ENCODE measurements around the gene OPN1SW.

The OPN1SW gene

DNA sequence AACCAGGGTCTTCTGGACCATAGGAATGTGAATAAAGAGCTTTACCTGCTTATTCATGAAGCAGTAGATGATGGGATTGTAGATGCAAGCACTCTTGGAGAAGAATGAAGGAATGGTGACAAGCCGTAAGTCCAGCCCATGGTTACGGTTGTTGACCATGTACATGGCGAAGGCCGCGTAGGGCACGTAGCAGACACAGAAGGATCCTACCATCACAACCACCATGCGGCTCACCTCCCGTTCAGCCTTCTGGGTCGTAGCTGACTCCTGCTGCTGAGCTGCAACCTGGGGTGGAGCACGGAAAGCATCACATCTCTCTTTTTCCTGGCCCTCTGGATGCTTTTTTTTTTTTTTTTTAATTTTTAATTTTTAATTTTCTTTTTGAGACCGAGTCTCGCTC is 2.0 kb downstream of the OPN1SW start:
- intact Hi-C loops (cut with DNase I), result no loop called here
- no peak for DNase-seq

DNA sequence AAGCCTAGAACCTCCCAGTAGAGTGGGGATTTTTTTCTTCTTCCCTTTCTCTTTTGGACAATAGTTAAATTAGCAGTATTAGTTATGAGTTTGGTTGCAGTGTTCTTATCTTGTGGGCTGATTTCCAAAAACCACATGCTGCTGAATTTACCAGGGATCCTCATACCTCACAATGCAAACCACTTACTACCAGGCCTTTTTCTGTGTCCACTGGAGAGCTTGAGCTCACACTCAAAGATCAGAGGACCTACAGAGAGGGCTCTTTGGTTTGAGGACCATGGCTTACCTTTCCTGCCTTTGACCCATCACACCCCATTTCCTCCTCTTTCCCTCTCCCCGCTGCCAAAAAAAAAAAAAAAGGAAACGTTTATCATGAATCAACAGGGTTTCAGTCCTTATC is 5.4 kb downstream of the OPN1SW start:
- DNase-seq, result no peak
- intact Hi-C loops (cut with DNase I), result no loop called here

DNA sequence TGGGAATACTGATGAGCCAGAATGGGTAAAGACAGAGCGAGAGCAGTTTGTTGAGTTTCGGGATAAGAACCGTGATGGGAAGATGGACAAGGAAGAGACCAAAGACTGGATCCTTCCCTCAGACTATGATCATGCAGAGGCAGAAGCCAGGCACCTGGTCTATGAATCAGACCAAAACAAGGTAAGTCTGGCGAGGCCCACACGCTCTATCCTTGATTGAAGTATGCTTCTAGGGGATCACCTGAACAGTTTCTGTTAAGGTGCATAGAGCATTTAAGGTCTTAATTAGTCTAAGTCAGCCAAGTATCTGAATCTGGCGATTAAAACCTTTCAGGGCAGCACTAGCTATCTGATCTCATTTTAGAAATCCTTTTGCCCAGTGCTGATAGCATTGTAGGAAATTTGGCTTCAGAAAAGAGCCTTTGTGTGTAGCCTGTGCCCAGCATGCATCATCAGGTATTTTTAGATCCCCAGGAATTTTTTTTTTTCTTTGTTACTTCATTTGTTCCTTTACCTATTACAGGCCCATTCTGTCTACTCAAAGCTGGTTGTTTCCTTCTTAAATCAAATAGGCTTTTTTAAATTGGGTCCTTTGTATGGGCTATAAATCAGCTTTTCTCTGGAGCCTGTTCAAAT is 8.0 kb downstream of the OPN1SW start:
- intact Hi-C loops (cut with DNase I), result no loop called here
- no peak for DNase-seq

GRCh38 chr7:128763541-128763940 is 12.1 kb downstream of the OPN1SW start:
- intact Hi-C loops (cut with DNase I), result no loop called here
- no peak for DNase-seq

DNA sequence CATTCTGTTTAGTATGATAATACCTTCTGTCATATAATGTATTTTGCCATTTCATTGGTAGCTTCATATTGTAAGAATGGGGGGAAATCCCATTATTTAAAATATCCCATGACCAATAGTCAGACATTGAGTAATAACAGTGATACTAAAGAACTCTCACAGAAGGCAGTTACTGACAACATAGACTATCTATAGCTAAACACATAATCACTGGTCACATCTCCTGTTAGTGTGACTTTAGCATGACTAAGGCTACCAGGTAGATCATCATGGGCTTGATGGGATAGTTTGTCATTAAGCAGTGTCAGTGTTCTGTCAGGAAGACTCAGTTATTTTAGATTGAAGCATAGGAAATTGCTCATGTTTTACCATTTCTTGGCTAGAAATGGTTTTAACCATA is 16.4 kb downstream of the OPN1SW start:
- DNase-seq, result no peak
- intact Hi-C loops (cut with DNase I), result no loop called here

- intact Hi-C loops (cut with DNase I), result no loop called here
- no peak for DNase-seq
These were observed 17.0 kb downstream of the OPN1SW start for GRCh38 chr7:128758553-128758952.

DNA sequence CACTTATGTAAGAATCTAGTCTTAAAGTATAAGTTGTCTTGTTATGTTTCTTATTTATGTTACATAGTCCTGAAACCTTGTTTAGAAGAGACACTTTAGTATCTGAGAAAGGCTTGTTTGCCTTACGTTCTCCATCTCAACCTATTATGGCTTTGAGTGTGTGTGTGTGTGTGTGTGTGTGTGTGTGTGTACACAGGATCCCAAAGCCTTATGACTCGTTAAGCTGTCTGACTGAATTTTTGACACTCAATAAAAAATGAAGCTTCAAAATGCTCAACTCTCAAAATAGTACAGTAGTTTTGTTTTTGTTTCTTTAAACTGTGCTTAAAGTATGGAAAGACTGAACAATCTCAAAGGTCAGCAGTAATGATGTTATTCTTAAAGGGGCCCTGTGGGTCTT is 18.4 kb downstream of the OPN1SW start:
- no peak for DNase-seq
- intact Hi-C loops (cut with DNase I), result no loop called here

DNA sequence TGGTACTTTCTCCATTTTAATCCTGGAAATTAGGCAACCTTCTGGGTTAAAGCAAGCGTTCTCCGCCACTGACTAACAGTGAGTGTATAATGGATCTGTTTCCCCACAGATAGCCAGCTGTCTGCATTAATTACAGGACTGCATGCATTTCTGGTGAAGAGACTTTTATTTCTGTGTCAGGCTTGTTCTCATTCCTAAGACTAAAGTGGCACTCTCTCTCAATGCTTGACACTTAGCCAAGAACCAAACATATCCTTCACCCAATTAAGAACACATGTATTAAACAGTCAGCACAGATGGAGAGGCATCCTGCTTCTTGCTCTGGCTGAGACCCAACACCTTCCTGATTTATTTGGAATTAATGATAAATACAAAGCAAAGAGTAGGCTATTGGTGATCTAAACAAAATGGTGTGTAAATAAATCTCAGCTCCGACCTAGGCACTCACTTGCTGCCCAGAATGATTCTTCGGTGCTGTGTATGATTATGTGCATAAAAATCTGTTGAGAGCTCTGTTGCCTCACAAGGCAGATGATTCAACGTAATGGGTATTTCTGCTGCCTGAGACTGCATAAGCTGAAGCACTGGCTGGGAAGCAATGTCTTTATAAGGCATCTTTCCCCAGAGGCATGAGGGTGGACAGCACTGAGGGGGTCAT is 19.6 kb downstream of the OPN1SW start:
- DNase-seq, result peak in 1 of 42 donors; percentile 11
- intact Hi-C loops (cut with DNase I), result no loop called here

- intact Hi-C loops (cut with DNase I), result no loop called here
These were observed 20.3 kb downstream of the OPN1SW start for GRCh38 chr7:128755075-128755818.

GRCh38 chr7:128752251-128752650 is 23.3 kb downstream of the OPN1SW start:
- intact Hi-C loops (cut with DNase I), result no loop called here
- no peak for DNase-seq

More at GRCh38 chr7:128755075-128755818, 20.3 kb downstream of the OPN1SW start:
- no peak for DNase-seq

GRCh38 chr7:128747327-128748079 is 28.1 kb downstream of the OPN1SW start:
- DNase-seq, result no peak

DNA sequence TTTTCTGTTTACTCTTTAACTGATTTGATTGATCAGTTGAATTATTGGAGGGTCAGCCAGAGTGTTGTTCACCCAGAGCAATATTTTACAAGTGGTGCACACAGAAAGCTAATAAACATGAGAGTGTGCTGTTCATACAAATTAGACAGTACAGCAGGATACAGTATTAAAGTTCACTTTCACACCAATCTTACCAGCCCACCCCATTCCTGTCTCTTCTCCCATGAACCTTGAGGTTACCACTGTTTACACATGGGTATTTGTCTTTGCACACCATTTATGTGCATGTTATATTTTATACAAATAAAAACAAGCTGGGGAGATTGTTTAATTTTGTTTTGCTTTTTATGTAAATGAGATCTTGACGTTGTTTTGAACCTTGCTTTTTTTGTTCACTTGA is 29.9 kb downstream of the OPN1SW start:
- DNase-seq, result no peak
- intact Hi-C loops (cut with DNase I), result no loop called here

More at GRCh38 chr7:128747327-128748079, 28.1 kb downstream of the OPN1SW start:
- intact Hi-C loops (cut with DNase I), result no loop called here

- DNase-seq, result peak in 1 of 42 donors; percentile 21
- intact Hi-C loops (cut with DNase I), result no loop called here
These were observed 31.2 kb downstream of the OPN1SW start for GRCh38 chr7:128744366-128744905.

DNA sequence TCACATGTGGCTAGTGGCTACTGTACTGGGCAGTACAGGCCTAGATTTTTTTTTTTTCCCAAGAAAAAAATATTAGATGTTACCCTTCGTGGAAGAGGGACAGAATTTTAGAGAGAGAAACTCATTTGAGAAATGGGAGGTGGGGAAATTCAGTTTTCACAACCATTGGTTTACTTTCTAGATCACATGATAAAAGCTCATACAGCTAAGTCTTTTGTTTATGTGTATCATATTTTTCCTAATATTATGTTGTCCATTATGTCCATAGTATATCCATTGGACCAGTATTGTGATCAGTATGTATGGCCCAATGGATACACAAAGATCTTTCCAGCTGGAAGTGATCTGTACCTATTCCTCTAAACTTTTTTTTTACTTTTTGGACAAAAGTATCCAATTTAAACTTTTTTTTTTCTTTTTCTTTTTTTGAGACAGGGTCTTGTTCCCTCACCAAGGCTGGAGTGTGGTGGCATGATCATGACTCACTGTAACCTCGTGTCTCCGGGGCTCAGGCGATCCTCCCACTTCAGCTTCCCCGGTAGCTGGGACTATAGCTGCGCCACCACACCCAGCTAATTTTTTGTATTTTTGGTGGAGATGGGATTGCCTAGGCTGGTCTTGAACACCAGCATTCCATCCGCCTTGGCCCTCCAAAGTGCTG is 32.4 kb downstream of the OPN1SW start:
- DNase-seq, result peak in 1 of 42 donors; percentile 17
- intact Hi-C loops (cut with DNase I), result no loop called here

DNA sequence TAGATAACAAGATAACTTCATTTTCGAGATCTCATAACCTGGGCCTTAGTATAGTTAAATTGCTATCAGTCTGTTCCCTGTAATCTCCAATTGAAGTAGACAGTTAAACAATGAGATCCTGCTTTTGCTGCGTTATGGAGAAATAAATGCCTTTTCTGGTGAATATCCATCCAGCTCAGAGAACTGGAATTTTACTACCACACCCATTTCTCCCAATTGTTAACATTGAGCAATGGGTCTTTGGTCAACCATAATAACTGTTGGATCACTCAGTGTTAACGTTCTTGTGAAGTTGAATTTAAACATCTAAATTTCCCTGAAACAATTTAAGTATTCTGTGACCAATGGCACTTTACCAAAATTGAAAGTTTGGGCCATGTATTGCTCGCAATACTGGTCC is 33.4 kb downstream of the OPN1SW start:
- intact Hi-C loops (cut with DNase I), result no loop called here

DNA sequence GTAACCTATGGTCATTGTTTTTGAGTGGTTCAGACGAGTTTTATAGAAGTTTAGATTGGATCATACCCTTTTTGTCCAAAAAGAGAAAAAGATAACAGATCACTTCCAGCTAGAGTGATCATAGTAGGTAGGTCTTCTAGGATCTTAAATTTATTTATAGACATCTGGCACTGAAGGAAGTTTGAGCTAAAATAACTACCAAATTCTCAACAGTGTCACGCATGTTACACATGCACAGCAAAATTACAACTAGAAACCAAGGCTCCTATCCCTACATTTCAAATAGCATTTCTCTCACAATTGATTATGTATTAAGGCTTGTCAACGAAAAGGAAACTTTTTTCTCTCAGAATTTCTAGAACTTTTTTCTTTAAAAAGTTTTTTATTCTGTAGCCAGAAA is 34.1 kb downstream of the OPN1SW start:
- no peak for DNase-seq
- intact Hi-C loops (cut with DNase I), result no loop called here

More for the DNA sequence above, 33.4 kb downstream of the OPN1SW start:
- no peak for DNase-seq

GRCh38 chr7:128740996-128741395 is 34.6 kb downstream of the OPN1SW start:
- no peak for DNase-seq
- intact Hi-C loops (cut with DNase I), result no loop called here

DNA sequence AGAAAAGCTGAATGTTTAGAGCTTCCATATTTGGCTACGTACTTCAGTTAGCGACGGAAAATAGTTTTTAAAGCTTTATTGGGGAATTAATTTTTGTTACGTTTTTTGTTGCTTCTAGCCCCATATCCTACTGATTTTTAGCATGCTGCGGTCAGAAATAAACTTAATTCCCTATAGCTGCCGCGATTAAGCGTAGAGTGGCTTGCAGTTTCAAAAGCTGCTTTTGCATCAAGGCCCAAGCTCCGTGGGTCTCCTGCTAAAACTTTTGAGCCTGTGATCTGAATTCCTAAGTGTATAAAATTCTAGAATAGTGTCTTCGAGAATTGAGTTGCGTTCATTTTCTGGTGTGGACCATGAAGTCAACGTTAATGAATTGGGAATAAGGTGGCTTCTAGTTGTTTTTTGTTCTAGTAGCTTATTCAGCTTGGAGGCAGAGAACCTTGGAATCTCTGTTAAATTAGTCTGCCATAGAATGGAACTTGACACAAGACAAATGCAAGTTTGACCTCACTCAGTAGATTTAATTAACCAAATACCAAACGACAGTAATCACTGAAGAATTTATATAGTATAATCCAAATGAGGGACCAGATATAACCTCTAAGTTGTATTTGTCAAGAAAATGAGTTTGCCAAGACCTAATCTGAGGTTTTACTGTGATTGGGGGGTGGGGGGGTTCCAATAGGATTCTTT is 35.5 kb downstream of the OPN1SW start:
- no peak for DNase-seq
- intact Hi-C loops (cut with DNase I), result loop anchor here (5.0 kb wide), 1 partner anchor 127 kb away; a partner anchor contains a TSS

All from head of caudate nucleus (tissue), 42 donors.